Esophagus muscularis mucosa (tissue), 4 donors: ENCODE data around the gene INO80C.

Experiments
- EP300 ChIP-seq: sonication (generic); formaldehyde crosslinking; IDR thresholded peaks from one replicate; pipeline ENCODE4 v1.6.1; 2017; ENCODE audit warnings: antibody characterized with exemption
- POLR2A ChIP-seq: fragments of 450-650 bp; IDR thresholded peaks from one replicate; pipeline ENCODE4 v1.6.1; 2017; ENCODE audit warnings: antibody characterized with exemption, moderate library complexity, mild to moderate bottlenecking, low read depth
- TF ChIP-seq, protein P1 (sequence below), 3 experiments: fragments of 200-600 bp in 2 of 3; fragments of 450-650 bp in 1 of 3; sonication (generic) in 2 of 3; IDR thresholded peaks; one replicate each; pipeline ENCODE4 v1.5.1; 2017 to 2019; ENCODE audit warnings: antibody characterized with exemption in 3 of 3, mild to moderate bottlenecking in 2 of 3, moderate library complexity in 1 of 3

DNA sequence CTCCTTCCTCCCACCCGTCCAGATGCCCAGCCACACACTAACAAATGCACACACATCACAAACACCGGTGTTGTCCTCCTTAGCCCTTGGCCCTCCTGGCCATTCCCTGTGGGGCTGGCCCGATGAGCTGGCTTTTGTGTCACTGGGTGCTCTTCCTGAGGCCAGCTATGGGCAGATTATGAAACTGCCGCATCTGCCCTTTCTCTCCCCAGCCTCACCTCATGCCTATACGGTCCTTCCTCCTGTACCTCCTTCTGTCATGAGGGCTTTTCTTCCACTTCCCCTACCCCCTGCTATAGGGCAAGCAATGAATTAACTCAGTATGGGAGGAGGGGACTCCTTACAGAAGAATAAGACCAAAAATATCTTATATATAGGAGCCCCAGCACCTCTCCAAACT lies 10.3 kb upstream of the INO80C start:
- TF ChIP-seq, protein P1, sequence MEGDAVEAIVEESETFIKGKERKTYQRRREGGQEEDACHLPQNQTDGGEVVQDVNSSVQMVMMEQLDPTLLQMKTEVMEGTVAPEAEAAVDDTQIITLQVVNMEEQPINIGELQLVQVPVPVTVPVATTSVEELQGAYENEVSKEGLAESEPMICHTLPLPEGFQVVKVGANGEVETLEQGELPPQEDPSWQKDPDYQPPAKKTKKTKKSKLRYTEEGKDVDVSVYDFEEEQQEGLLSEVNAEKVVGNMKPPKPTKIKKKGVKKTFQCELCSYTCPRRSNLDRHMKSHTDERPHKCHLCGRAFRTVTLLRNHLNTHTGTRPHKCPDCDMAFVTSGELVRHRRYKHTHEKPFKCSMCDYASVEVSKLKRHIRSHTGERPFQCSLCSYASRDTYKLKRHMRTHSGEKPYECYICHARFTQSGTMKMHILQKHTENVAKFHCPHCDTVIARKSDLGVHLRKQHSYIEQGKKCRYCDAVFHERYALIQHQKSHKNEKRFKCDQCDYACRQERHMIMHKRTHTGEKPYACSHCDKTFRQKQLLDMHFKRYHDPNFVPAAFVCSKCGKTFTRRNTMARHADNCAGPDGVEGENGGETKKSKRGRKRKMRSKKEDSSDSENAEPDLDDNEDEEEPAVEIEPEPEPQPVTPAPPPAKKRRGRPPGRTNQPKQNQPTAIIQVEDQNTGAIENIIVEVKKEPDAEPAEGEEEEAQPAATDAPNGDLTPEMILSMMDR (IDR thresholded peaks at IDR 0.05), result no peak
- TF ChIP-seq POLR2A, result no peak
- TF ChIP-seq EP300, result no peak
